A673 (cell line): Measurements from ENCODE around the gene AMY2B. TPM values are rescaled to one million over a fixed set of nuclear protein-coding genes. Genes with fewer than 3 reads are reported as not detected.
"Not testable (repeated sequence)": the region's sequence is repeated elsewhere in the genome, so short reads cannot be mapped to it uniquely, and the experiment has no call there.

ENCODE experiments used
- BruUV-seq: library from RNA; stranded (reverse); fragments of 400-500 nt; replicated peaks from 2 replicates; lab custom pipeline; 2021; lab: Mats Ljungman, UMichigan
- CTCF ChIA-PET: fragments of 300-600 bp; sonication (Branson Sonifier 250); formaldehyde crosslinking; loops from one replicate; lab custom pipeline; 2022; ENCODE audit warnings: antibody characterized with exemption; lab: Charles Lee
- POLR2A ChIA-PET: fragments of 300-600 bp; sonication (Branson Sonifier 250); formaldehyde crosslinking; loops from one replicate; lab custom pipeline; 2022; ENCODE audit warnings: antibody characterized with exemption; ENCODE audit not compliant: low non-redundant PET; lab: Charles Lee
- DNase-seq: peaks from one replicate; pipeline ENCODE4 v3.0.0-alpha.2; 2015; ENCODE audit warnings: low spot score
- H3K27ac ChIP-seq: fragments of 200-600 bp; sonication (generic); 2 replicates; pipeline ENCODE4 v1.5.1; 2016; ENCODE audit warnings: mixed run types, low read depth, mild to moderate bottlenecking, mixed read lengths, antibody characterized with exemption, low read length; ENCODE audit not compliant: poor library complexity, severe bottlenecking
- H3K27me3 ChIP-seq: fragments of 200-600 bp; sonication (generic); replicated peaks from 2 replicates; pipeline ENCODE4 v1.6.1; 2017; ENCODE audit warnings: mixed run types, low read depth, mild to moderate bottlenecking, mixed read lengths, antibody characterized with exemption, low read length; ENCODE audit not compliant: insufficient read depth, poor library complexity
- H3K36me3 ChIP-seq: fragments of 200-600 bp; sonication (generic); 2 replicates; pipeline ENCODE4 v1.6.1; 2016; ENCODE audit warnings: mixed run types, mild to moderate bottlenecking, mixed read lengths, antibody characterized with exemption, low read length; ENCODE audit not compliant: insufficient read depth, poor library complexity, severe bottlenecking
- H3K4me1 ChIP-seq: fragments of 200-600 bp; sonication (generic); 2 replicates; pipeline ENCODE4 v1.6.1; 2017; ENCODE audit warnings: mixed run types, mild to moderate bottlenecking, mixed read lengths, antibody characterized with exemption, low read length; ENCODE audit not compliant: insufficient read depth, poor library complexity, severe bottlenecking
- H3K4me3 ChIP-seq: fragments of 200-600 bp; sonication (generic); 2 replicates; pipeline ENCODE4 v1.5.1; 2016; ENCODE audit warnings: low read depth, mixed run types, mild to moderate bottlenecking, mixed read lengths, low read length; ENCODE audit not compliant: poor library complexity, severe bottlenecking
- H3K9me3 ChIP-seq: fragments of 200-600 bp; sonication (generic); 2 replicates; pipeline ENCODE4 v1.6.1; 2016; ENCODE audit warnings: mixed run types, low read depth, mild to moderate bottlenecking, mixed read lengths, antibody characterized with exemption, low read length; ENCODE audit not compliant: poor library complexity, severe bottlenecking
- EZH2 ChIP-seq: fragments of 200-600 bp; sonication (generic); IDR thresholded peaks from 2 replicates; pipeline ENCODE4 v1.6.1; 2017; ENCODE audit warnings: borderline replicate concordance, low read depth, mild to moderate bottlenecking, mixed read lengths, antibody characterized with exemption, low read length; ENCODE audit not compliant: poor library complexity, severe bottlenecking
- intact Hi-C: fragments of 100-400 bp; cut with micrococcal nuclease; formaldehyde crosslinking; loops from one replicate; pipeline ENCODE4 v1.10.0; 2022; ENCODE audit not compliant: unreplicated experiment
- total RNA-seq: library from RNA; stranded (reverse); gene quantifications from 2 replicates; pipeline ENCODE4 v1.2.3, GENCODE V29; 2021
- TF ChIP-seq, protein P1 (sequence below): fragments of 300-800, 200-600 bp; sonication (generic); conservative IDR thresholded peaks from 2 replicates; pipeline ENCODE4 v1.5.1; 2017; ENCODE audit warnings: low read depth, mild to moderate bottlenecking, antibody characterized with exemption, low read length, moderate library complexity, mixed read lengths

The AMY2B gene
- total RNA-seq, 1 experiment from 2014 or later, result 1.4 TPM

GRCh38 chr1:103616362-103616761 lies 45.0 kb downstream of the AMY2B start:
- no peak overlapping the region for H3K27ac ChIP-seq
- H3K4me1 ChIP-seq, result no peaks in the 10 kb centered on the region
- H3K36me3 ChIP-seq, result no peaks in the 10 kb centered on the region
- no peaks in the 10 kb centered on the region for H3K9me3 ChIP-seq
- POLR2A ChIA-PET, result no interaction called here
- TF ChIP-seq, protein P1, sequence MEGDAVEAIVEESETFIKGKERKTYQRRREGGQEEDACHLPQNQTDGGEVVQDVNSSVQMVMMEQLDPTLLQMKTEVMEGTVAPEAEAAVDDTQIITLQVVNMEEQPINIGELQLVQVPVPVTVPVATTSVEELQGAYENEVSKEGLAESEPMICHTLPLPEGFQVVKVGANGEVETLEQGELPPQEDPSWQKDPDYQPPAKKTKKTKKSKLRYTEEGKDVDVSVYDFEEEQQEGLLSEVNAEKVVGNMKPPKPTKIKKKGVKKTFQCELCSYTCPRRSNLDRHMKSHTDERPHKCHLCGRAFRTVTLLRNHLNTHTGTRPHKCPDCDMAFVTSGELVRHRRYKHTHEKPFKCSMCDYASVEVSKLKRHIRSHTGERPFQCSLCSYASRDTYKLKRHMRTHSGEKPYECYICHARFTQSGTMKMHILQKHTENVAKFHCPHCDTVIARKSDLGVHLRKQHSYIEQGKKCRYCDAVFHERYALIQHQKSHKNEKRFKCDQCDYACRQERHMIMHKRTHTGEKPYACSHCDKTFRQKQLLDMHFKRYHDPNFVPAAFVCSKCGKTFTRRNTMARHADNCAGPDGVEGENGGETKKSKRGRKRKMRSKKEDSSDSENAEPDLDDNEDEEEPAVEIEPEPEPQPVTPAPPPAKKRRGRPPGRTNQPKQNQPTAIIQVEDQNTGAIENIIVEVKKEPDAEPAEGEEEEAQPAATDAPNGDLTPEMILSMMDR, result no peak
- TF ChIP-seq EZH2, result no peak
- H3K4me3 ChIP-seq, result no peak overlapping the region
- no peaks in the 10 kb centered on the region for H3K27me3 ChIP-seq
- BruUV-seq, result no TSS peak
- CTCF ChIA-PET, result no interaction called here
- DNase-seq, result no peak
- intact Hi-C loops, result no loop called here

GRCh38 chr1:103616994-103617477 lies 45.6 kb downstream of the AMY2B start, which contains the start of gene AMY2A:
Gene AMY2A (plus strand): TSS chr1:103617427. CDS start chr1:103617441, 14 bp downstream.
- POLR2A ChIA-PET, H3K36me3 ChIP-seq, CTCF ChIA-PET, BruUV-seq, H3K4me3 ChIP-seq, intact Hi-C loops, H3K27ac ChIP-seq, H3K4me1 ChIP-seq, DNase-seq, H3K9me3 ChIP-seq, H3K27me3 ChIP-seq: not testable (repeated sequence)

- POLR2A ChIA-PET, H3K27ac ChIP-seq, BruUV-seq, H3K27me3 ChIP-seq, H3K4me1 ChIP-seq, intact Hi-C loops, H3K9me3 ChIP-seq, H3K4me3 ChIP-seq, H3K36me3 ChIP-seq, CTCF ChIA-PET, DNase-seq: not testable (repeated sequence)
Observed at GRCh38 chr1:103627436-103627835, 56.0 kb downstream of the AMY2B start.

Other genes with a start within 250 kb of the AMY2B start
- gene RNPC3, start 45.9 kb upstream of the AMY2B start, total RNA-seq, result 18.8 and 20.1 TPM in 2 replicates
- gene AMY2A, start 45.8 kb downstream of the AMY2B start, total RNA-seq, result not detected in 2 replicates
- not detected in 2 replicates for gene AMY1A, start 84.2 kb downstream of the AMY2B start, total RNA-seq
- gene AMY1B, start 124.6 kb downstream of the AMY2B start, total RNA-seq, result not detected in 2 replicates
- gene AMY1C, start 178.3 kb downstream of the AMY2B start, total RNA-seq, result not detected in 2 replicates